ENCODE measurements around the gene FBXL16. TPM values are rescaled to one million over a fixed set of nuclear protein-coding genes. Genes with fewer than 3 reads are reported as not detected.

FBXL16 gene
- total and polyA plus RNA-seq, 2 of the 13 experiments (the other 11 are each of a cell fraction or from before 2014, with no cell fraction given), result 0.22 to 2.0 TPM

GRCh38 chr16:740459-740763 is 34.8 kb upstream of the FBXL16 start:
- peak overlapping the region; percentile 86 for H3K9ac ChIP-seq (ENCODE audit: insufficient read depth, low read depth, low read length)
- no peak for FAIRE-seq
- peaks cover 18% of the 10 kb centered on the region for H3K4me1 ChIP-seq (ENCODE audit: insufficient read depth, low read length)
- CTCF ChIA-PET (ENCODE audit: low intra/inter-chr PET ratio, low total read pairs), result interaction anchor here (1.3 kb wide), 1 partner anchor 28 kb away, joined by 3 read pairs; no protein-coding TSS in a partner anchor
- intact Hi-C loops (cut with micrococcal nuclease; ENCODE audit: unreplicated experiment), result no loop called here
- no CpG with 5 or more reads among the region's 22 CpGs for WGBS (ENCODE audit: low lambda C conversion rate)
- peak overlapping the region; percentile 59 for H3K27ac ChIP-seq (ENCODE audit: extremely low read length, insufficient read depth, low read length)
- no peaks in the 10 kb centered on the region for H3K27me3 ChIP-seq (ENCODE audit: control insufficient read depth in 1 of 2, insufficient read depth in 2 of 2, low read length in 2 of 2)
- DNase-seq (ENCODE audit: low spot score), result no peak
- H3K4me2 ChIP-seq (ENCODE audit: low read depth, low read length), result peak overlapping the region; percentile 76
- BruUV-seq (replicated peaks), result TSS peak; percentile 74
- H2AFZ ChIP-seq (ENCODE audit: low read length), result no peak overlapping the region
- peak; percentile 41 for ATAC-seq
- no peaks in the 10 kb centered on the region for H3K79me2 ChIP-seq (ENCODE audit: insufficient read depth, low read length)
- H3K9me3 ChIP-seq (ENCODE audit: low read length), result no peaks in the 10 kb centered on the region
- in situ Hi-C loops (cut with HindIII; ENCODE audit: extremely low pct_ligation_motif_present, low pct_unique_long_range_greater_than_20kb), result loop anchor here (5.0 kb wide), 1 partner anchor 47 kb away; the partner anchor contains the start of genes CHTF18 and RPUSD1
- no peaks in the 10 kb centered on the region for H4K20me1 ChIP-seq (ENCODE audit: insufficient read depth, low read length)
- peak overlapping the region; percentile 94 to 97 (median 95) for H3K4me3 ChIP-seq (replicated peaks in 1 of 3; ENCODE audit: insufficient read depth in 1 of 3, low read depth in 2 of 3, low read length in 3 of 3)
- H3K36me3 ChIP-seq (replicated peaks in 1 of 2; ENCODE audit: control insufficient read depth in 1 of 2, insufficient read depth in 2 of 2, low read length in 2 of 2), result peaks cover 0 to 15% of the 10 kb centered on the region in 2 experiments; a peak in 2 of 5 replicates
- POLR2A ChIA-PET, result interaction anchor here (0.9 to 3.3 kb wide), 10 partner anchors 11 to 48 kb away, joined by 3 to 22 read pairs (median 6); partner anchors contain the start of genes ANTKMT, CCDC78, CHTF18 and HAGHL
- TF ChIP-seq ZNF879 (CRISPR knock-in tag; IDR thresholded peaks at IDR 0.05) (no peak), ZSCAN12 (CRISPR knock-in tag; IDR thresholded peaks at IDR 0.05) (no peak), ZBTB4 (CRISPR knock-in tag; IDR thresholded peaks at IDR 0.05; ENCODE audit: borderline replicate concordance) (no peak), SRY (CRISPR knock-in tag; IDR thresholded peaks at IDR 0.05) (0 out of 2 replicates have a peak, but pooled peaks have one; percentile 22), ZNF841 (CRISPR knock-in tag; IDR thresholded peaks at IDR 0.05; ENCODE audit: borderline replicate concordance) (no peak), SMAD1 (CRISPR knock-in tag; IDR thresholded peaks at IDR 0.05; ENCODE audit: borderline replicate concordance, low read depth) (0 out of 2 replicates have a peak, but pooled peaks have one; percentile 1), MLLT10 (CRISPR knock-in tag; IDR thresholded peaks at IDR 0.05) (no peak), ATAD3A (CRISPR knock-in tag; IDR thresholded peaks at IDR 0.05) (no peak), JUN (CRISPR knock-in tag; IDR thresholded peaks at IDR 0.05) (no peak), KLF16 (CRISPR knock-in tag; IDR thresholded peaks at IDR 0.05) (no peak), ZBTB43 (CRISPR knock-in tag; conservative IDR thresholded peaks at IDR 0.05) (no peak), STAT6 (CRISPR knock-in tag; IDR thresholded peaks at IDR 0.05; ENCODE audit: borderline replicate concordance) (0 out of 2 replicates have a peak, but pooled peaks have one; percentile 2), PAWR (CRISPR knock-in tag; IDR thresholded peaks at IDR 0.05; ENCODE audit: borderline replicate concordance) (no peak), ZNF597 (CRISPR knock-in tag; IDR thresholded peaks at IDR 0.05) (no peak)
